Neuronal stem cell (in vitro differentiated cells): Measurements from ENCODE around the gene FMN1.

Experiments
- DNase-seq: peaks from one replicate; pipeline ENCODE4 v3.0.0-alpha.2; 2013; ENCODE audit warnings: low spot score
- H2AFZ ChIP-seq: one replicate; pipeline ENCODE4 v1.6.1; 2013; ENCODE audit warnings: mild to moderate bottlenecking, low read length, inconsistent platforms
- H2AK5ac ChIP-seq: 2 replicates; pipeline ENCODE4 v1.6.1; 2013; ENCODE audit warnings: low read depth, mild to moderate bottlenecking, inconsistent platforms, low read length, moderate library complexity, mixed read lengths
- H2BK120ac ChIP-seq: 2 replicates; pipeline ENCODE4 v1.6.1; 2013; ENCODE audit warnings: low read depth, mild to moderate bottlenecking, inconsistent platforms, low read length, moderate library complexity, mixed read lengths
- H2BK12ac ChIP-seq: one replicate; pipeline ENCODE4 v1.6.1; 2013; ENCODE audit warnings: low read length, inconsistent platforms
- H2BK15ac ChIP-seq: 2 replicates; pipeline ENCODE4 v1.6.1; 2013; ENCODE audit warnings: mild to moderate bottlenecking, low read length, inconsistent platforms, mixed read lengths
- H2BK5ac ChIP-seq: one replicate; pipeline ENCODE4 v1.6.1; 2013; ENCODE audit warnings: inconsistent platforms, mild to moderate bottlenecking, low read length, moderate library complexity
- H3K14ac ChIP-seq: one replicate; pipeline ENCODE4 v1.6.1; 2013; ENCODE audit warnings: low read length, inconsistent platforms
- H3K18ac ChIP-seq: 2 replicates; pipeline ENCODE4 v1.6.1; 2013; ENCODE audit warnings: low read length, inconsistent platforms
- H3K23ac ChIP-seq: 2 replicates; pipeline ENCODE4 v1.6.1; 2013; ENCODE audit warnings: low read depth, mild to moderate bottlenecking, mixed read lengths, low read length, inconsistent platforms; ENCODE audit not compliant: poor library complexity
- H3K27ac ChIP-seq: replicated peaks from 3 replicates; pipeline ENCODE4 v1.5.1; 2013; ENCODE audit warnings: low read length, inconsistent platforms
- H3K27me3 ChIP-seq, 3 experiments: 2 replicates each; pipeline ENCODE4 v1.6.1; 2013; ENCODE audit warnings: low read length in 3 of 3, mild to moderate bottlenecking in 2 of 3, inconsistent platforms in 1 of 3, low read depth in 1 of 3, mixed read lengths in 1 of 3, moderate library complexity in 1 of 3; ENCODE audit not compliant: control insufficient read depth in 3 of 3, insufficient read depth in 3 of 3
- H3K36me3 ChIP-seq, 2 donors: replicated peaks in 1 of 2; 2 replicates each; pipeline ENCODE4 v1.6.1; 2013; ENCODE audit warnings: low read length in 2 of 2; ENCODE audit not compliant: control insufficient read depth in 2 of 2, insufficient read depth in 2 of 2
- H3K4ac ChIP-seq: 2 replicates; pipeline ENCODE4 v1.6.1; 2013; ENCODE audit warnings: inconsistent platforms, mild to moderate bottlenecking, low read length, moderate library complexity
- H3K4me1 ChIP-seq, 2 donors: 1 replicate in 1 of 2; 2 replicates in 1 of 2; pipeline ENCODE4 v1.6.1; 2013; ENCODE audit warnings: low read length in 2 of 2, low read depth in 1 of 2; ENCODE audit not compliant: control insufficient read depth in 2 of 2, insufficient read depth in 1 of 2
- H3K4me2 ChIP-seq: one replicate; pipeline ENCODE4 v1.6.1; 2013; ENCODE audit warnings: mild to moderate bottlenecking, low read length, inconsistent platforms; ENCODE audit not compliant: insufficient read depth, poor library complexity, severe bottlenecking
- H3K4me3 ChIP-seq, 2 donors: 2 replicates each; pipeline ENCODE4 v1.5.1; 2013; ENCODE audit warnings: low read length in 2 of 2, mild to moderate bottlenecking in 2 of 2, inconsistent platforms in 1 of 2, moderate library complexity in 1 of 2
- H3K79me1 ChIP-seq: one replicate; pipeline ENCODE4 v1.6.1; 2013; ENCODE audit warnings: low read depth, mild to moderate bottlenecking, inconsistent platforms, low read length, moderate library complexity
- H3K9ac ChIP-seq: one replicate; pipeline ENCODE4 v1.6.1; 2013; ENCODE audit warnings: mild to moderate bottlenecking, low read depth, low read length, inconsistent platforms; ENCODE audit not compliant: poor library complexity
- H3K9me3 ChIP-seq, 2 donors: replicated peaks in 1 of 2; 2 replicates each; pipeline versions ENCODE3 to v1.6.1; 2013; ENCODE audit warnings: low read length in 2 of 2, mild to moderate bottlenecking in 2 of 2, inconsistent platforms in 1 of 2, low read depth in 1 of 2, mixed read lengths in 1 of 2, moderate library complexity in 1 of 2; ENCODE audit not compliant: control insufficient read depth in 2 of 2, insufficient read depth in 1 of 2
- H4K8ac ChIP-seq: one replicate; pipeline ENCODE4 v1.6.1; 2013; ENCODE audit warnings: low read depth, mild to moderate bottlenecking, inconsistent platforms, low read length, moderate library complexity
- H4K91ac ChIP-seq: one replicate; pipeline ENCODE4 v1.6.1; 2013; ENCODE audit warnings: low read length, low read depth, mild to moderate bottlenecking, inconsistent platforms; ENCODE audit not compliant: poor library complexity
- WGBS, 2 donors: extraction: QIAGEN DNeasy Blood & Tissue Kit; methylation state at CpG; one replicate each; pipeline ENCODE4 v1.1.7; 2013; ENCODE audit warnings: missing lambda C conversion rate in 2 of 2, mixed read lengths in 1 of 2; ENCODE audit not compliant: insufficient read length in 2 of 2, insufficient replicate concordance in 1 of 2; ENCODE audit errors: extremely low coverage in 2 of 2; 5-methylcytosine and 5-hydroxymethylcytosine counted together

Gene FMN1

DNA sequence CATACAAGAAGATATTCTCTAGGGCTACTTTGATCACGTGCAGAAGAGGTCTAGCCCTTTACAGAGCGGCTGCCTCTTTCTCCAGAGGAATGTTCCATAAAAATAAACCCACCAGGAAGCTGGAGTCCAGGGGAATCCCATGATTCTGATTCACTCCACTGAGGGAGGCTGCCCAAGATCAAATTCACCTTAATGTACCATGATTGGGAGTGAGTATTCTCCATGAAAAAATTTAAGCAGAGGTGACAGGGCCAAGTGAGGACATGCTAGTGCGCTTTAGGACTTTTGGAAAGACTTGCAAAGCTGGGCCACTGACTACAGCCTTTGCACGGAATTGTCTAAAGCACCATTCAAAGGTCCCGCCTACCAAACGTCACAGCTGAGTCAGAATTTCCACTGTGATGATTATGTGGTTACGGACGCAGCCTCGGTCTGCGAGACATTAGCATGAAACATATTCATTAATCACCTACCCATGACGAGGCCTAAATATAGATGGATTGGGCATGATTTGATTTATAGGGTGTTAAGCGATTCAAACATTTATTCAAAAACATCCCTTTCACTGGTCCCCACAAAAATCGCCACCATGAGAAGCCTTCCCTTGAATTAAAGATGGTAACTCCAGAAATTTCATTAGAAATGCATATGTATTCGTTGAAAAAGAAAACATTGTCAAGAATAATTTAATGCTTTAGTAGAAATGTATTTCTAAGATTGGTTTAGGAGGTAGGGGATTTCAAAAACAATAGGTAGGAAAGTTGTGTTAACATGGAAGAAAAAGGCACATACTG, 324.1 kb downstream of the FMN1 start:
- Histone ChIP-seq H2AFZ (no peak overlapping the region), H3K79me1 (no peaks in the 10 kb centered on the region), H3K14ac (no peak overlapping the region), H3K4me3 (no peak overlapping the region), H2BK15ac (no peak overlapping the region), H3K9ac (no peak overlapping the region), H3K4me2 (no peak overlapping the region), H2BK12ac (no peak overlapping the region), H3K27ac (no peak overlapping the region), H3K18ac (no peak overlapping the region), H3K27me3 (no peaks in the 10 kb centered on the region), H3K36me3 (no peaks in the 10 kb centered on the region), H4K91ac (no peak overlapping the region), H2BK120ac (no peak overlapping the region), H4K8ac (no peak overlapping the region), H2BK5ac (no peak overlapping the region), H2AK5ac (no peak overlapping the region), H3K4me1 (peaks cover 11 to 12% of the 10 kb centered on the region in 2 donors), H3K9me3 (no peaks in the 10 kb centered on the region), H3K23ac (no peak overlapping the region), H3K4ac (no peak overlapping the region)
- WGBS, 2 donors = no CpG with 5 or more reads among the region's 14 CpGs
- no peak for DNase-seq

DNA sequence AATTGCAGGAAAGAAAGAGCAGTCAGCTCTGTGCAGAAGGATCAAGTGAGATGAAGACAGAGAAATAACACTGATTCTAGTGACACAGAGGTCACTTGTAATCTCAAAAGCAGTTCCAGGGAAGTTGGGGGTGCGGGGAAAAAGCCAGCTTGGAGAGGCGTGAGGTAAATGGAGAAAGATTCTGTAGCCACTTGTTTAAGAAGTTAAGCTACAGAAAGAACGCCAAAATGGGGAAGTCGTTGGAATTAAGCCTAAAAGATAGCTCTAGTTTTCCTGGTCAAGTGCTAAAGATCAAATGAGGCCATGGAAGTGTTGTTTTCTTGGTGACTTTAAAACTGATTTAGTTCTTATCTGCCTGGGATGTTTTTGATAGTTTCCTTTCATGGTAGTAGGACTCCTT, 324.7 kb downstream of the FMN1 start:
- no peak overlapping the region for H2BK12ac ChIP-seq
- H3K14ac ChIP-seq = no peak overlapping the region
- H3K23ac ChIP-seq = no peak overlapping the region
- no peak overlapping the region for H3K4me2 ChIP-seq
- no peak overlapping the region for H4K91ac ChIP-seq
- WGBS, 2 donors = no CpG with 5 or more reads among the region's 4 CpGs
- no peak overlapping the region for H2BK5ac ChIP-seq
- H3K4me1 ChIP-seq = peaks cover 11 to 12% of the 10 kb centered on the region in 2 donors
- no peak overlapping the region for H3K4me3 ChIP-seq
- no peak overlapping the region for H2AK5ac ChIP-seq
- no peak overlapping the region for H3K4ac ChIP-seq
- H3K18ac ChIP-seq = no peak overlapping the region
- no peak overlapping the region for H4K8ac ChIP-seq
- H3K36me3 ChIP-seq = no peaks in the 10 kb centered on the region
- no peak overlapping the region for H3K27ac ChIP-seq
- no peak for DNase-seq
- no peaks in the 10 kb centered on the region for H3K9me3 ChIP-seq
- no peak overlapping the region for H3K9ac ChIP-seq
- H3K27me3 ChIP-seq = no peaks in the 10 kb centered on the region
- no peaks in the 10 kb centered on the region for H3K79me1 ChIP-seq
- H2BK120ac ChIP-seq = no peak overlapping the region
- no peak overlapping the region for H2BK15ac ChIP-seq
- H2AFZ ChIP-seq = no peak overlapping the region

DNA sequence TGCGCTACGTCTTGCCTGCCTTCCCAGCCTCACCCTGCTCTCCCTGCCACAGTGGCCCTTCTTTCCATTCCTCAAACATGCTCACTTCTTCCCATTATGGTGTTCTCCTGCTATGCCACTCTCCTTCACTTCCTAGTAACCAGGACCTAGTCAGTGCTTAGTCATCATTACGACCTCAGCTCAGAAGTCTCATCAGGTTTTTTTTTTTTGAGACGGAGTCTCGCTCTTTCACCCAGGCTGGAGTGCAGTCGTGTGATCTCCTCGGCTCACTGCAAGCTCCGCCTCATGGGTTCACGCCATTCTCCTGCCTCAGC, 327.2 kb downstream of the FMN1 start:
- H3K27me3 ChIP-seq = no peaks in the 10 kb centered on the region
- no peak overlapping the region for H3K27ac ChIP-seq
- no peak overlapping the region for H3K23ac ChIP-seq
- no peak overlapping the region for H2AFZ ChIP-seq
- H3K9me3 ChIP-seq = no peaks in the 10 kb centered on the region
- no peak overlapping the region for H2BK5ac ChIP-seq
- no peak overlapping the region for H3K18ac ChIP-seq
- no peaks in the 10 kb centered on the region for H3K36me3 ChIP-seq
- no peak overlapping the region for H3K14ac ChIP-seq
- no peak overlapping the region for H2AK5ac ChIP-seq
- H3K9ac ChIP-seq = no peak overlapping the region
- H2BK15ac ChIP-seq = no peak overlapping the region
- H3K4me2 ChIP-seq = no peak overlapping the region
- H3K4me1 ChIP-seq = peaks cover 11% of the 10 kb centered on the region in 2 donors
- no peak overlapping the region for H3K4ac ChIP-seq
- no peaks in the 10 kb centered on the region for H3K79me1 ChIP-seq
- no peak for DNase-seq
- H2BK12ac ChIP-seq = no peak overlapping the region
- no peak overlapping the region for H4K8ac ChIP-seq
- no peak overlapping the region for H2BK120ac ChIP-seq
- H4K91ac ChIP-seq = no peak overlapping the region
- no CpG with 5 or more reads among the region's 9 CpGs for WGBS, 2 donors
- no peak overlapping the region for H3K4me3 ChIP-seq

DNA sequence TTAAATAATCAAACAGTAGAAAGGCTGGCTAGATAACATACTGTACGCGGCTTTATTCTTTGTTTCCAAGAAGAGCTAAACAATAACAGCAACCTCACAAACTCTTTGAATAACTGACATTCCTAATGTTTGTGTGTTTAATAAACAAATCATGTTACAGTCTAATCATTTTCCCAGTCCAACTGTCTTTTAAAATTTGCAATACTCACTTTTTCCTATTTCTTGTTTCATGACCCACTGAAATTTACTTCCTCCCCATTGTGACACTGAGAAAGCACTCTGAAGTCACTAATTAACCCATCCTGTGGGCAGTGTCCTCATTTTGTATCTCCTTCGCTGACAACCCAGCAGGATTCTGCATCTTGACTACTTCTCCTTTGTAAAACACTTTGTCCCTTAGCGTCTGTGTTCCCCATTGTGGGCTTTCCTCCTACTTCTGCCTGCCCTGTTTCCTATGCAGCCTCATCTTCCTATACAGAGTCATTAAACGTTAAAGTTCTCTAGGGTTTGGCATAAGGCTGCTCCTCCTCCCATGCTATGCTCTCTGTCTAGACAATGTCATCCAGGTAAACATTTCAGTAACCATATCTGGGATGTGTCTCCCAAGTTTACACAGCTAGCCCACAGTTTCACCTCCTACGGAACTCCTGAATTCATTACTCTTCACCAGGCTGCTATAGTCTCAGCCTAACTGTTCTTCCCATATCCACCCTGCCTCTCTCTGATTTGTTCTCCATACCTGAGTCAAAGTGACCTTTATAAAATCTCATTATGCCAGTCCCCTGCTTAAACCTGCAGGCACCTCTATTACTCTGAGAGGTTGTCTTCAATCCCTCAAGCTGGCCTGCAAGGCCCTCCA, 327.8 kb downstream of the FMN1 start:
- Histone ChIP-seq H2BK12ac (no peak overlapping the region), H3K36me3 (no peaks in the 10 kb centered on the region), H3K4me2 (no peak overlapping the region), H3K9ac (no peak overlapping the region), H2BK15ac (no peak overlapping the region), H3K79me1 (no peaks in the 10 kb centered on the region), H3K4me3 (no peak overlapping the region), H4K8ac (no peak overlapping the region), H2BK5ac (no peak overlapping the region), H3K27ac (no peak overlapping the region), H3K23ac (no peak overlapping the region), H4K91ac (no peak overlapping the region), H3K27me3 (no peaks in the 10 kb centered on the region), H2AFZ (peak overlapping the region; percentile 25), H2BK120ac (no peak overlapping the region), H3K4ac (no peak overlapping the region), H3K4me1 (peaks cover 11 to 14% of the 10 kb centered on the region in 2 donors), H3K9me3 (no peaks in the 10 kb centered on the region), H2AK5ac (no peak overlapping the region), H3K14ac (no peak overlapping the region), H3K18ac (no peak overlapping the region)
- no CpG with 5 or more reads among the region's 6 CpGs for WGBS, 2 donors
- DNase-seq = no peak
